NCI-H2196 (cell line): ENCODE data around the gene DEFB131A.
"Not testable (repeated sequence)": the region's sequence is repeated elsewhere in the genome, so short reads cannot be mapped to it uniquely, and the experiment has no call there.

Experiments
- DNase-seq: peaks from one replicate; lab custom pipeline; 2025; ENCODE audit not compliant: unreplicated experiment; lab: John Stamatoyannopoulos, UW

The DEFB131A gene, protein sequence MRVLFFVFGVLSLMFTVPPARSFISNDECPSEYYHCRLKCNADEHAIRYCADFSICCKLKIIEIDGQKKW

DNA sequence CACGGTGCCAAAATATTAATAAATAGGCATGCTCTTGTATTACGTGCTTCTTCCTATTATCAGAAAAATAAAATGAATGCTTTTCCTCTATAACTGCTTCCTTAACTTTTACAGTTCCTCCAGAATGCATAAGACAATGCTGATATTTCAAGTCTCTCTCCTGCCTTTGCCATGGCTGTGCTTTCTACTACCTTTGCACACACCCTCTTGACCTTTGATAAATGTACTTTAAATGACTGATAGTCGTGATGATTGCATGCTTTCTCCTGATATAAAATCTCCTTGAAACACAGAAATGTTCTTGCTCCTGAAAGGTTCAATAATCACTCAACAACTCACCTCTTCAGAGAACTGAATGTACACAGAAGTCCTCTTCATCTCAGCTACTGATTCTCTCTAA lies at the start of gene DEFB131A:
DEFB131A (plus strand) TSS at position 301 of the 400 bp plus-strand sequence. CDS start 120 bp downstream, outside the sequence.
- DNase-seq = not testable (repeated sequence)

GRCh38 chr4:9405774-9406173 lies 38.4 kb upstream of the DEFB131A start:
- DNase-seq = not testable (repeated sequence)

- DNase-seq = not testable (repeated sequence)
Observed at GRCh38 chr4:9406491-9406890, 37.7 kb upstream of the DEFB131A start.

- no peak for DNase-seq
Observed at GRCh38 chr4:9409793-9410192, 34.4 kb upstream of the DEFB131A start.

GRCh38 chr4:9421884-9422455 lies 22.2 kb upstream of the DEFB131A start:
- DNase-seq = not testable (repeated sequence)

- DNase-seq = not testable (repeated sequence)
Observed at GRCh38 chr4:9425916-9426315, 18.3 kb upstream of the DEFB131A start.

DNA sequence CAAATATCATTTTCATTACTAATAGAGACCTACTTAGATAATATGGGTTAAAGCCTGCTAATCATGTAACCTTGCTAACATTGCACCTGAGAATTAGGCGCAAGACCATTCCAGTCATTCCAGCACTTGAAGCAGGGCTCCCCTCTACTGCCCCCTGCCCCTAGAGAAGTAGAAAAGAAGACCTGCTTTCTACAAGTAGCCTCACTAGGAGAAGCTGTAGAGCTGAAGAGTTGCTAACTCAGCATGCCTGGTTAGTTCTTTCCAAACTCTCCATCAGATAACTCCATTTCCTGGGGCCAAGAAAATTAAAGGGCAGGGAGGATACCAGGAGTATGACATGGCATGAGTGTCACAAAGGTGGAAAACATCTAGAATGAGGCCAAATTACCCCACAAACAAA lies 14.2 kb upstream of the DEFB131A start:
- DNase-seq = not testable (repeated sequence)

GRCh38 chr4:9433320-9433719 lies 10.9 kb upstream of the DEFB131A start:
- not testable (repeated sequence) for DNase-seq

DNA sequence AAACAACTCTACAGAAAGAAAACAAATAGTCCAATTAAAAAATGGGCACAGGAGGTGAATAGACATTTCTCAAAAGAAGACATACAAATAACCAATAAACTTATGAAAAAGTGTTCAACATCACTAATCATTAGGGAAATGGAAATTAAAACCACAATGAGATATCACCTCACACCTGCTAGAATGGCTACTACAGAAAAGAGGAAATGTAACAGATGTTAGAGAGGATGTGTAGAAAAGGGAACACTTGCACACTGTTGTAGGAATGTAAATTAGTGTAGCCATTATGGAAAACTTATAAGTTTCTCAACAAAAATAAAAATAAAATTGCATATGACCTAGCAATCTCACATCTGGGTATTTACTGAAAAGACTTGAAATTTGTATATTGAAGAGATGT lies 7.5 kb upstream of the DEFB131A start:
- not testable (repeated sequence) for DNase-seq

GRCh38 chr4:9442355-9442754 lies 1.9 kb upstream of the DEFB131A start:
- not testable (repeated sequence) for DNase-seq

DNA sequence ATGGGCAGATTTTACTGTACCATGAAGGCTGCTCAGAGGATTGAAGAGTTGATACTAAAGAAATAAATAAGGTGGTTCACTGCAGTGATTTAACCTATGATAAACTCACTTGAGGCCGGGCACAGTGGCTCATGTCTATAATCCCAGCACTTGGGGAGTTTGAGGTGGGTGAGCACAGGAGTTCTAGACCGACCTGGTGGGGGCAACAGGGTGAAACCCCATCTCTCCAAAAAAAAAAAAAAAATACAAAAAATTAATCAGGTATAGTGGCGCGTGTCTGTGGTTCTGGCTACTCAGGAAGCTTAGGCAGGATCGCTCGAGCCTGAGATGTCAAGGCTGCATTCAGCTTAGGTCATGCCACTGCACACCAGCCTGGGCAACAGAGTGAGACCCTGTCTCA lies 467 bp downstream of the DEFB131A start:
- not testable (repeated sequence) for DNase-seq

- DNase-seq = not testable (repeated sequence)
Observed at GRCh38 chr4:9452251-9452650, 8.0 kb downstream of the DEFB131A start.

DNA sequence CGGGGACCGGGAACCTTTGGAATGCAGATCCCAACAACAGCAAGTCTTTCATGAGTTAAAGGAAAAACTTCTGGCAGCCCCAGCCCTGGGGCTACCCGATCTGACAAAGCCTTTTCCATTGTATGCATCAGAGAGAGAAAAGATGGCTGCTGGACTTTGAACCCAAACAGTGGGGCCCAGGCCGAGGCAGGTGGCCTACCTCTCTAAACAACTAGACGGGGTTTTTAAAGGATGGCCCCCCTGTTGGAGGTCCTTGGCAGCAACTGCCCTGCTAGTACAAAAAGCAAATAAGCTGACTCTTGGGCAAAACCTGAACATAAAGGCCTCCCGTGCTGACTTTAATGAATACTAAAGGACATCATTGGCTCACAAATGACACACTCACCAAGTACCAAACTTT lies 10.1 kb downstream of the DEFB131A start:
- not testable (repeated sequence) for DNase-seq

DNA sequence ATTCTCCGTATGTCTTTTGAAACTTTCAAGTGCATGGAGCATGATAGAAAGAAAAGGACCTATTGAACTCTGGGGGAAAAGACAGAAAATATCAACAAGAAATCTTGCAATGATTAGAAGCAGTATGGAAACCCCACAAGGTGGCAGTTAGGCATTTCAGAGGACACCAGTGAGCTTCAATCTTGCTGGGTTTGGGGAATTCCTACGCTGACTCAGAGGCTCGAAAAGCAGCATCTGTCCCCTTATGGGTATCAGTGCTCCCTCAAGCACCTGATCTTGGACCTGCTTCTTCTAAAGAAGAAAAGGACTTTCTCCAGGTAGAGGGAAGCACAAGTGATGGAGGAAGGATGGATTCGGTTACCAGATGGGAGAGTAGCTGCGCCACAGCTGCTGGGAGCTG lies 10.8 kb downstream of the DEFB131A start:
- not testable (repeated sequence) for DNase-seq

DNA sequence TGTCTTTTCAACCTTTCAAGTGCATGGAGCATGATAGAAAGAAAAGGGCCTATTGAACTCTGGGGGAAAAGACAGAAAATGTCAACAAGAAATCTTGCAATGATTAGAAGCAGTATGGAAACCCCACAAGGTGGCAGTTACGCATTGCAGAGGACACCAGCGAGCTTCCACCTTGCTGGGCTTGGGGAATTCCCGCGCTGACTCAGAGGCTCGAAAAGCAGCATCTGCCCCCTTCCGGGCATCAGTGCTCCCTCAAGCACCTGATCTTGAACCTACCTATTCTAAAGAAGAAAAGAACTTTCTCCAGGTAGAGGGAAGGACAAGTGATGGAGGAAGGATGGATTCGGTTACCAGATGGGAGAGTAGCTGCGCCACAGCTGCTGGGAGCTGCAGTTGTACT lies 35.3 kb downstream of the DEFB131A start:
- not testable (repeated sequence) for DNase-seq

DNA sequence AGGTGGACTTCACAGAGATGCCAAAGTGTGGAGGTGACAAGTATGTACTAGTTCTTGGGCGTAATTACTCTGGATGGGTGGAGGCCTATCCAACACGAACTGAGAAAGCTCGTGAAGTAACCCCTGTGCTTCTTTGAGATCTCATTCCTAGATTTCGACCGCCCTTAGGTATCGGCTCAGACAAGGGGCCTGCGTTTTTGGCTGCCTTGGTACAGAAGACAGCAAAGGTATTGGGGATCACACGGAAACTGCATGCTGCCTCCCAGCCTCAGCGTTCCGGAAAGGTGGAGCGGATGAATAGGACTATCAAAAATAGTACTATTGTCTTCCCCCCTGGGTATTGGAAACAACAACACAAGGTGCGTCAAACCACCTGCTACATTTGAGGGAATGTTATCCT lies 35.9 kb downstream of the DEFB131A start:
- DNase-seq = not testable (repeated sequence)

DNA sequence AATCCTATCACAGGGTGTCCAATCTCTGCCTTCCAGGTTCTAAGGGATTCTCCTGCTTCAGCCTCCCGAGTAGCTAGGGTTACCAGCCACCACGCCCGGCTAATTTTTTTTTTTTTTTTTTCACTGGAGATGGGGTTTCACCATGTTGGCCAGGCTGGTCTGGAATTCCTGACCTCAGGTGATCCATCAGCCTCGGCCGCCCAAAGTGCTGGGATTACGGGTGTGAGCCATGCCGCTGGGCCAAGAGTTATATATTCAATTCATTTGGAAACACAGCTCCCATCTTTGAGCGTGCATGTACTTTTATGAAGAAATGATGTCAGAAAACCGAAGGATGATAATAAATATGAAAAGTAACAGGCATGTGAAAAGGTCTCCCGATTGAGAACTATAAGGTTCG lies 38.7 kb downstream of the DEFB131A start:
- not testable (repeated sequence) for DNase-seq

- DNase-seq = not testable (repeated sequence)
Observed at GRCh38 chr4:9483682-9484081, 39.5 kb downstream of the DEFB131A start.

DNA sequence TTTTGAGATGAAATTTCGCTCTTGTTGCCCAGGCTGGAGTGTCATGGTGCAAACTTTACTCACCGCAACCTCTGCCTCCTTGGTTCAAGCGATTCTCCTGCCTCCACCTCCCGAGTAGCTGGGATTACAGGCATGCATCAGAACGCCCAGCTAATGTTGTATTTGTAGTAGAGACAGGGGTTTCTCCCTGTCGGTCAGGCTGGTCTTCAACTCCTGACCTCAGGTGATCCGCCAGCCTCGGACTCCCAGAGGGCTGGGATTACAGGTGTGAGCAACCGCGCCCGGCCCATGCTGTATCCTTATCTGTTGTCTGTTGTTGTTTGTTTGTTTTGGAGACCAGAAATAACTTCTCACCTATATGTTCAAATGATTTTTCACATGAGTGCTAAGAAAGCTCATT lies 42.7 kb downstream of the DEFB131A start:
- DNase-seq = not testable (repeated sequence)

DNA sequence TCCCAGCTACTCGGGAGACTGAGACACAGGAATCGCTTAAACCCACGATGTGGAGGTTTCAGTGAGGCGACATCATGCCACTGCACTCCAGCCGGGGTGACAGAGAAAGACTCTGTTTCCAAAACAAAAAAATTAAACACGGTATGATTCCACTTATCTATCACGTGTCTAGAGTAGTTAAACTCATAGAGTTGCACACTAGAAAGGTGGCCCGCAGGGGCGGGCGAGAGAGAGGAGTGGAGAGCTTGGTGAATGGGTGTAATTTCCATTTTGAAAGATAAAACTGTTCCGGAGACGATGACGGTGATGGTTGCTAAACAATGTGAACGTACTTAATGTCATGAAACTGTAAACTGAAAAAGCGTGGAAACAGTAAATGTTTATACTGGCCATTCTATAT lies 44.6 kb downstream of the DEFB131A start:
- DNase-seq = not testable (repeated sequence)

- DNase-seq = not testable (repeated sequence)
Observed at GRCh38 chr4:9490496-9490895, 46.3 kb downstream of the DEFB131A start.

- not testable (repeated sequence) for DNase-seq
Observed at GRCh38 chr4:9490986-9491385, 46.8 kb downstream of the DEFB131A start.

DNA sequence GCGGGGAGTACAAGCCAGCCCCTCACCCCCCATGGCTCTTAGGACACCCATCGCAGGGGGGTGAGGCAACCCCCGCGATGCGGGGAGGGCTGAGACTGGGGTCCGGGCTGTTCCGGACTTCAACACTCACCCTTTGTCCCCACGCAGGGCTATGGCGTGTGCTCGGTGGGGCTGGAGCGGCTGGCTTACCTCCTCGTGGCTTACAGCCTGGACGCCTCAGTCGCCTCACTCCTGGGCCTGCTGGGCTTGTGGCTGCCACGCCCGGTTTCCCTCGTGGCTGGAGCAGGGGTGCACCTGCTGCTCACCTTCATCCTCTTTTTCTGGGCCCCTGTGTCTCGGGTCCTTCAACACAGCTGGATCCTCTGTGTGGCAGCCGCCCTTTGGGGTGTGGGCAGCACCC lies 49.4 kb downstream of the DEFB131A start:
- not testable (repeated sequence) for DNase-seq
